PC-9 (cell line): ENCODE results near the gene OPTC. TPM values are rescaled to one million over a fixed set of nuclear protein-coding genes. Genes with fewer than 3 reads are reported as not detected.

Experiments
- BruUV-seq: library from RNA; stranded (reverse); fragments of 400-500 nt; replicated peaks from 2 replicates; lab custom pipeline; 2021; lab: Mats Ljungman, UMichigan
- CTCF ChIA-PET: fragments of 300-600 bp; sonication (Branson Sonifier 250); formaldehyde crosslinking; loops from one replicate; lab custom pipeline; 2022; ENCODE audit warnings: antibody characterized with exemption; lab: Charles Lee
- POLR2A ChIA-PET: fragments of 300-600 bp; sonication (Branson Sonifier 250); formaldehyde crosslinking; loops from one replicate; lab custom pipeline; 2022; ENCODE audit warnings: antibody characterized with exemption; ENCODE audit not compliant: unreplicated experiment; lab: Charles Lee
- DNase-seq, 2 experiments: peaks; one replicate each; pipeline versions ENCODE4 v3.0.0 to v3.0.0-alpha.2; 2015 to 2022; ENCODE audit warnings: mixed read lengths in 1 of 2
- H2AFZ ChIP-seq: fragments of 200-600 bp; sonication (generic); 2 replicates; pipeline ENCODE4 v1.8.1; 2017; ENCODE audit warnings: antibody characterized with exemption
- H3F3A ChIP-seq: fragments of 200-600 bp; sonication (generic); 2 replicates; pipeline ENCODE4 v1.8.1; 2017; ENCODE audit warnings: antibody characterized with exemption, mild to moderate bottlenecking, low read depth; ENCODE audit not compliant: insufficient read depth
- H3K27ac ChIP-seq: fragments of 200-600 bp; sonication (generic); 2 replicates; pipeline ENCODE4 v1.6.1; 2016; ENCODE audit warnings: mixed run types
- H3K27me3 ChIP-seq: fragments of 200-600 bp; sonication (generic); 2 replicates; pipeline ENCODE4 v1.6.1; 2016; ENCODE audit warnings: low read depth, mixed run types; ENCODE audit not compliant: insufficient read depth
- H3K36me3 ChIP-seq: fragments of 200-600 bp; sonication (generic); 2 replicates; pipeline ENCODE4 v1.6.1; 2016; ENCODE audit warnings: low read depth, mixed run types
- H3K4me1 ChIP-seq: fragments of 200-600 bp; sonication (generic); replicated peaks from 2 replicates; pipeline ENCODE4 v1.6.1; 2016; ENCODE audit warnings: mixed run types; ENCODE audit not compliant: insufficient read depth
- H3K4me2 ChIP-seq: fragments of 200-600 bp; sonication (generic); 2 replicates; pipeline ENCODE4 v1.6.1; 2017; ENCODE audit warnings: mixed run types
- H3K4me3 ChIP-seq: fragments of 200-600 bp; sonication (generic); 2 replicates; pipeline ENCODE4 v1.6.1; 2016; ENCODE audit warnings: mixed run types
- H3K79me2 ChIP-seq: fragments of 200-600 bp; sonication (generic); 2 replicates; pipeline ENCODE4 v1.6.1; 2017; ENCODE audit warnings: low read depth, mixed run types
- H3K9me2 ChIP-seq: fragments of 200-600 bp; sonication (generic); 2 replicates; pipeline ENCODE4 v1.8.1; 2017; ENCODE audit warnings: mild to moderate bottlenecking; ENCODE audit not compliant: insufficient read depth
- H3K9me3 ChIP-seq: fragments of 200-600 bp; sonication (generic); 2 replicates; pipeline ENCODE4 v1.8.1; 2016; ENCODE audit warnings: low read depth; ENCODE audit not compliant: insufficient read depth
- H4K20me1 ChIP-seq: fragments of 200-600 bp; sonication (generic); 2 replicates; pipeline ENCODE4 v1.8.1; 2017; ENCODE audit not compliant: insufficient read depth
- CTCF ChIP-seq: fragments of 200-600 bp; sonication (generic); conservative IDR thresholded peaks from 2 replicates; pipeline ENCODE4 v1.6.1; 2017; ENCODE audit warnings: mixed run types, antibody characterized with exemption, mild to moderate bottlenecking, moderate library complexity
- EZH2 ChIP-seq: fragments of 200-600 bp; sonication (generic); IDR thresholded peaks from 2 replicates; pipeline ENCODE4 v1.8.0; 2017; ENCODE audit warnings: antibody characterized with exemption, low read depth
- intact Hi-C: fragments of 100-400 bp; cut with micrococcal nuclease; formaldehyde crosslinking; loops from one replicate; pipeline ENCODE4 v1.10.0; 2022; ENCODE audit not compliant: unreplicated experiment
- total RNA-seq: library from RNA; stranded (reverse); gene quantifications from 2 replicates; pipeline ENCODE4 v1.2.3, GENCODE V29; 2021

Gene OPTC
- total RNA-seq, 1 experiment from 2014 or later = not detected

GRCh38 chr1:203511930-203512329, 18.0 kb downstream of the OPTC start:
- no peaks in the 10 kb centered on the region for H3K79me2 ChIP-seq
- BruUV-seq = no TSS peak
- H3K4me2 ChIP-seq = peak overlapping the region; percentile 86
- no peaks in the 10 kb centered on the region for H3K27me3 ChIP-seq
- H3K9me2 ChIP-seq = no peaks in the 10 kb centered on the region
- H3K9me3 ChIP-seq = no peaks in the 10 kb centered on the region
- DNase-seq = no peak
- no peaks in the 10 kb centered on the region for H3K36me3 ChIP-seq
- H2AFZ ChIP-seq = peak overlapping the region; percentile 29; the same call in 1 of the 2 replicates
- ChIA-PET POLR2A (interaction anchor here (0.7 kb wide), 1 partner anchor 985 kb away, joined by 5 read pairs; no protein-coding TSS in a partner anchor), CTCF (interaction anchor here (0.6 kb wide), 1 partner anchor 58 kb away, joined by 3 read pairs; no protein-coding TSS in a partner anchor)
- H3F3A ChIP-seq = peaks cover 44% of the 10 kb centered on the region
- H3K27ac ChIP-seq = peak overlapping the region; percentile 97
- no peak overlapping the region for H3K4me3 ChIP-seq
- intact Hi-C loops = loop anchor here (2.0 to 5.0 kb wide), 3 partner anchors 45 to 349 kb away; partner anchors contain the start of gene SNRPE
- no peaks in the 10 kb centered on the region for H4K20me1 ChIP-seq
- H3K4me1 ChIP-seq = peaks cover 73% of the 10 kb centered on the region
- no peak for TF ChIP-seq CTCF

- H4K20me1 ChIP-seq = no peaks in the 10 kb centered on the region
- intact Hi-C loops = loop anchor here (2.0 to 5.0 kb wide), 3 partner anchors 45 to 348 kb away; partner anchors contain the start of gene SNRPE
- DNase-seq = no peak
- no TSS peak for BruUV-seq
- H3K79me2 ChIP-seq = no peaks in the 10 kb centered on the region
- no peaks in the 10 kb centered on the region for H3K9me3 ChIP-seq
- H3K36me3 ChIP-seq = no peaks in the 10 kb centered on the region
- ChIA-PET POLR2A (no interaction called here), CTCF (no interaction called here)
- H3K27ac ChIP-seq = peak overlapping the region; percentile 97
- peak overlapping the region; percentile 86 for H3K4me2 ChIP-seq
- H3K4me3 ChIP-seq = no peak overlapping the region; the same call in 1 of the 2 replicates
- H3K4me1 ChIP-seq = peaks cover 78% of the 10 kb centered on the region
- H2AFZ ChIP-seq = peak overlapping the region; percentile 29; the same call in 1 of the 2 replicates
- no peak for TF ChIP-seq EZH2
- no peak for TF ChIP-seq CTCF
- H3K27me3 ChIP-seq = no peaks in the 10 kb centered on the region
- H3F3A ChIP-seq = peaks cover 44% of the 10 kb centered on the region
- H3K9me2 ChIP-seq = no peaks in the 10 kb centered on the region
Observed at GRCh38 chr1:203512517-203512847, 18.5 kb downstream of the OPTC start.

DNA sequence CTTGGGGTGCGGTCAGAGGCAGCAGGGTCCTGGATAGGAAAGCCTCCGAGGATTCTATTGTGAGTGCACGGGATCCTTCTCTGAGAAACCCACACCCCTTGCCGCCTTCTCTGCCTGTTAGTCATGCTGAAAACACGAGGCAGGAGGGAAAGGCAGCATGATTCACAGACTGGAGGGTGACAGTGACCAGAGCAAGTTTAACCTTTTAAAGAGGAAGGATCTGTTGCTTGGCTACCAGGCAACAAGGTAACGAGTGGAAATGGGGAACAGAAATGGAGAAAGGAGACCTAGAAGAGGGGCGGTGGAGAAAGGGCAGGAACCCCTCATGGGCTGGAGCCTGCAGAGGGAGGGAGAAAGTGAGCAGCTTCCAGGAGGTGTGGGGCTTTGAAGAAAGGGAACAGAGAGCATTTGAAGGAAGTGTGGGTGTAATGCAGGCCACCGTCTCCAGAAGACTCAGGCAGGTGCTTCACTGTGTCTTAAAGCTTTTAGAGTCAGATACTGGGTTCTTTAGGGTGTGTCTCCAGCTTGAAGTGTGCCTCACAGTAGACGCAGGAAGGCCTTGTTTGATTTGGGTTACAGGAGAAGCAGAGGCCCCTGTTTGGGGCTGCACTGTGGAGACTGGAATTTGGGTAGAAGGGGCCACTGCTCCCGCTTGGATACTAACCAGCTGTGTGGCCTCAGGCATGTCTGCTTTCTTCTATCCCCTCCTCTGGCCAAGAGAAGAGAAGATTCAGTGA, 19.1 kb downstream of the OPTC start:
- H3K4me1 ChIP-seq = peaks cover 83% of the 10 kb centered on the region
- H3K27me3 ChIP-seq = no peaks in the 10 kb centered on the region
- no peaks in the 10 kb centered on the region for H3K9me3 ChIP-seq
- no peak for TF ChIP-seq CTCF
- no peak for TF ChIP-seq EZH2
- peak overlapping the region; percentile 86 for H3K4me2 ChIP-seq
- H3K9me2 ChIP-seq = no peaks in the 10 kb centered on the region
- BruUV-seq = no TSS peak
- DNase-seq = peak; percentile 86 to 95
- peak overlapping the region; percentile 97 for H3K27ac ChIP-seq
- no peaks in the 10 kb centered on the region for H3K79me2 ChIP-seq
- ChIA-PET POLR2A (interaction anchor here (0.5 to 0.7 kb wide), 2 partner anchors 57 to 1003 kb away, joined by 3 read pairs; no protein-coding TSS in a partner anchor), CTCF (interaction anchor here (0.9 kb wide), 1 partner anchor 180 kb away, joined by 3 read pairs; no protein-coding TSS in a partner anchor)
- peak overlapping the region; percentile 76; the same call in 1 of the 2 replicates for H2AFZ ChIP-seq
- intact Hi-C loops = loop anchor here (2.0 to 5.0 kb wide), 3 partner anchors 44 to 348 kb away; partner anchors contain the start of gene SNRPE
- H3F3A ChIP-seq = peaks cover 44% of the 10 kb centered on the region
- H3K36me3 ChIP-seq = no peaks in the 10 kb centered on the region
- H4K20me1 ChIP-seq = no peaks in the 10 kb centered on the region
- H3K4me3 ChIP-seq = peak overlapping the region; percentile 49; the same call in 1 of the 2 replicates
